GM23248 (cell line): ENCODE results near the gene AKT3.

ENCODE experiments used
- EZH2 ChIP-seq: fragments of 200-600 bp; sonication (generic); IDR thresholded peaks from 2 replicates; pipeline ENCODE4 v1.6.1; 2018; ENCODE audit warnings: antibody characterized with exemption, mild to moderate bottlenecking; ENCODE audit not compliant: insufficient read depth, poor library complexity, severe bottlenecking
- EZH2phosphoT487 ChIP-seq: fragments of 200-600 bp; sonication (generic); IDR thresholded peaks from 2 replicates; pipeline ENCODE4 v1.6.1; 2018; ENCODE audit warnings: antibody characterized with exemption, moderate library complexity, mild to moderate bottlenecking, low read depth; ENCODE audit not compliant: insufficient read depth

- TF ChIP-seq EZH2phosphoT487: no peak
- TF ChIP-seq EZH2: no peak
Measured at GRCh38 chr1:243712242-243712641, 137.8 kb downstream of the AKT3 start.
